OCI-LY7 (cell line): ENCODE results near the gene PMF1. TPM values are rescaled to one million over a fixed set of nuclear protein-coding genes. Genes with fewer than 3 reads are reported as not detected.
A peak's percentile ranks its signal among the peaks of the same experiment; 100 is the strongest.

ENCODE experiments used
- BruUV-seq: library from RNA; stranded (reverse); fragments of 400-500 nt; replicated peaks from 2 replicates; lab custom pipeline; 2021; lab: Mats Ljungman, UMichigan
- CTCF ChIA-PET: fragments of 300-600 bp; sonication (Branson Sonifier 250); formaldehyde crosslinking; loops from one replicate; lab custom pipeline; 2022; ENCODE audit warnings: antibody characterized with exemption; ENCODE audit not compliant: unreplicated experiment; lab: Charles Lee
- POLR2A ChIA-PET: fragments of 300-600 bp; sonication (Branson Sonifier 250); formaldehyde crosslinking; loops from one replicate; lab custom pipeline; 2022; ENCODE audit warnings: antibody characterized with exemption; lab: Charles Lee
- DNase-seq: peaks from one replicate; pipeline ENCODE4 v3.0.0-alpha.2; 2015; ENCODE audit warnings: low spot score
- H2AFZ ChIP-seq: fragments of 200-600 bp; sonication (generic), shearing (Covaris generic); 2 replicates; pipeline ENCODE4 v1.6.1; 2014; ENCODE audit warnings: mild to moderate bottlenecking, antibody characterized with exemption, low read length, moderate library complexity
- H3K27ac ChIP-seq: fragments of 200-600 bp; sonication (generic); 2 replicates; pipeline ENCODE4 v1.5.1; 2014; ENCODE audit warnings: mixed run types, low read depth, mild to moderate bottlenecking, moderate library complexity, low read length, inconsistent platforms; ENCODE audit not compliant: poor library complexity, severe bottlenecking
- H3K36me3 ChIP-seq: fragments of 200-600 bp; sonication (generic); 2 replicates; pipeline ENCODE4 v1.6.1; 2014; ENCODE audit warnings: mild to moderate bottlenecking, antibody characterized with exemption, low read length, moderate library complexity, mixed read lengths; ENCODE audit not compliant: insufficient read depth
- H3K4me1 ChIP-seq: fragments of 200-600 bp; sonication (generic); 2 replicates; pipeline ENCODE4 v1.5.1; 2014; ENCODE audit warnings: mild to moderate bottlenecking, low read length; ENCODE audit not compliant: insufficient read depth, poor library complexity, severe bottlenecking
- H3K4me2 ChIP-seq: fragments of 200-600 bp; sonication (generic); 2 replicates; pipeline ENCODE4 v1.6.1; 2014; ENCODE audit warnings: mild to moderate bottlenecking, low read length
- H3K4me3 ChIP-seq: fragments of 200-600 bp; sonication (generic); 2 replicates; pipeline ENCODE4 v1.5.1; 2014; ENCODE audit warnings: mild to moderate bottlenecking, low read depth, low read length; ENCODE audit not compliant: poor library complexity, severe bottlenecking
- H3K79me2 ChIP-seq: fragments of 200-600 bp; sonication (generic); 2 replicates; pipeline ENCODE4 v1.6.1; 2016; ENCODE audit warnings: low read depth, mild to moderate bottlenecking, low read length, moderate library complexity, mixed read lengths; ENCODE audit not compliant: insufficient read depth
- H3K9me2 ChIP-seq: fragments of 200-600 bp; sonication (generic); 2 replicates; pipeline ENCODE4 v1.6.1; 2016; ENCODE audit warnings: mild to moderate bottlenecking, low read length, mixed read lengths; ENCODE audit not compliant: insufficient read depth
- H3K9me3 ChIP-seq: fragments of 200-600 bp; sonication (generic); 2 replicates; pipeline ENCODE4 v1.6.1; 2014; ENCODE audit warnings: mild to moderate bottlenecking, mixed run types, low read length, mixed read lengths
- H4K20me1 ChIP-seq: fragments of 200-600 bp; sonication (generic); 2 replicates; pipeline ENCODE4 v1.6.1; 2014; ENCODE audit warnings: mild to moderate bottlenecking, antibody characterized with exemption, low read length, moderate library complexity, mixed read lengths; ENCODE audit not compliant: insufficient read depth
- EZH2phosphoT487 ChIP-seq: fragments of 200-600 bp; sonication (generic); IDR thresholded peaks from 2 replicates; pipeline ENCODE4 v1.6.1; 2018; ENCODE audit warnings: low read depth, borderline replicate concordance, mild to moderate bottlenecking, mixed run types, antibody characterized with exemption, low read length, moderate library complexity, mixed read lengths
- intact Hi-C: fragments of 100-400 bp; cut with micrococcal nuclease; formaldehyde crosslinking; loops from one replicate; pipeline ENCODE4 v1.10.0; 2022; ENCODE audit not compliant: unreplicated experiment
- total RNA-seq, 2 experiments: library from RNA; depleted of rRNA in 1 of 2; stranded (reverse); fragments of >200 nt in 1 of 2; shearing (Covaris generic) in 1 of 2; gene quantifications; 2 replicates each; pipeline ENCODE4 v1.2.3, GENCODE V29; 2014 to 2022
- TF ChIP-seq, protein P1 (sequence below): fragments of 200-600 bp; sonication (generic); conservative IDR thresholded peaks from 2 replicates; pipeline ENCODE4 v1.5.1; 2014; ENCODE audit warnings: mild to moderate bottlenecking, antibody characterized with exemption, low read length, moderate library complexity, mixed read lengths

Gene PMF1
- total RNA-seq, 2 experiments from 2014 or later = 67.5 to 82.5 TPM

DNA sequence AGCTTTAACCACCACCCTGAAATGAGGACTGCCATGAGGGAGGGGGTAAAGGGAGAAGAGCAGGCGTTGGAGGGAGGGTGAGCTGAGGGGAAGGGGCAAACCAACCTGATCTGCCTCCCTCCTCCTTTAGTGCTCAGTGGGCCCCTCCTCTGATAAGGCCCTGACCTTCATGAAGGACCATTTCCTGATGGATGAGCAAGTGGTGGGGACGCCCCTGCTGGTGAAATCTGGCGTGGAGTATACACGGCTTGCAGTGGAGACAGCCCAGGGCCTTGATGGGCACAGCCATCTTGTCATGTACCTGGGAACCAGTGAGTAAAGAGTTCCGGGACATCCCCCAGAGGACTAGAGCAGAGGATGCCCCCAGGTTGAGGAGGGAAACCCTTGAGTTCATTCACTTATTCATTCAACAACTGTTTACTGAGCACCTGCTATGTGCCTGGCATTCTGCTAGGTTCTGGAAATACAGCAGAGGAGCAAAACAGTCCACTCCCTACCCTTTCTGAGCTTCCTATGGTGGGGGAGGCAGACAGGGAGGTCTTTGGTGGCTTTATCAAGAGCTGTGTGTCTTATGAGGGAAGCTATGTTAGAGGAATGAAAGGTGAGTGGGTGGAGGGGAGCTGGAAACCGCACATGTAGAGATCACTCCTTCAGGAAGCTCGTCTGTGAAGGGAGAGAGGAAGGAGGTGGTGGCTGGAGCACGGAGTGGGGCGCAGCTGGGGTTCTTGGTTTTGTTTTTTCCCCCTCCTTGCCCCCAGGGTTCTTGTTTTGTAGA is 39.9 kb upstream of the PMF1 start:
- Histone ChIP-seq H3K9me3 (no peaks in the 10 kb centered on the region), H3K4me3 (no peak overlapping the region), H3K27ac (no peak overlapping the region), H3K4me1 (peaks cover 11% of the 10 kb centered on the region), H3K4me2 (no peak overlapping the region), H2AFZ (no peak overlapping the region), H3K79me2 (no peaks in the 10 kb centered on the region), H3K9me2 (no peaks in the 10 kb centered on the region), H3K36me3 (peaks cover 92% of the 10 kb centered on the region), H4K20me1 (no peaks in the 10 kb centered on the region)
- no peak for DNase-seq
- TF ChIP-seq, protein P1, sequence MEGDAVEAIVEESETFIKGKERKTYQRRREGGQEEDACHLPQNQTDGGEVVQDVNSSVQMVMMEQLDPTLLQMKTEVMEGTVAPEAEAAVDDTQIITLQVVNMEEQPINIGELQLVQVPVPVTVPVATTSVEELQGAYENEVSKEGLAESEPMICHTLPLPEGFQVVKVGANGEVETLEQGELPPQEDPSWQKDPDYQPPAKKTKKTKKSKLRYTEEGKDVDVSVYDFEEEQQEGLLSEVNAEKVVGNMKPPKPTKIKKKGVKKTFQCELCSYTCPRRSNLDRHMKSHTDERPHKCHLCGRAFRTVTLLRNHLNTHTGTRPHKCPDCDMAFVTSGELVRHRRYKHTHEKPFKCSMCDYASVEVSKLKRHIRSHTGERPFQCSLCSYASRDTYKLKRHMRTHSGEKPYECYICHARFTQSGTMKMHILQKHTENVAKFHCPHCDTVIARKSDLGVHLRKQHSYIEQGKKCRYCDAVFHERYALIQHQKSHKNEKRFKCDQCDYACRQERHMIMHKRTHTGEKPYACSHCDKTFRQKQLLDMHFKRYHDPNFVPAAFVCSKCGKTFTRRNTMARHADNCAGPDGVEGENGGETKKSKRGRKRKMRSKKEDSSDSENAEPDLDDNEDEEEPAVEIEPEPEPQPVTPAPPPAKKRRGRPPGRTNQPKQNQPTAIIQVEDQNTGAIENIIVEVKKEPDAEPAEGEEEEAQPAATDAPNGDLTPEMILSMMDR = peak; percentile 34; the same call in 1 of the 2 replicates
- TF ChIP-seq EZH2phosphoT487 = no peak
- intact Hi-C loops = no loop called here
- BruUV-seq = no TSS peak
- CTCF ChIA-PET = no interaction called here
- POLR2A ChIA-PET = interaction anchor here (0.6 to 1.1 kb wide), 4 partner anchors 13 to 44 kb away, joined by 3 to 4 read pairs (median 3); no protein-coding TSS in a partner anchor

DNA sequence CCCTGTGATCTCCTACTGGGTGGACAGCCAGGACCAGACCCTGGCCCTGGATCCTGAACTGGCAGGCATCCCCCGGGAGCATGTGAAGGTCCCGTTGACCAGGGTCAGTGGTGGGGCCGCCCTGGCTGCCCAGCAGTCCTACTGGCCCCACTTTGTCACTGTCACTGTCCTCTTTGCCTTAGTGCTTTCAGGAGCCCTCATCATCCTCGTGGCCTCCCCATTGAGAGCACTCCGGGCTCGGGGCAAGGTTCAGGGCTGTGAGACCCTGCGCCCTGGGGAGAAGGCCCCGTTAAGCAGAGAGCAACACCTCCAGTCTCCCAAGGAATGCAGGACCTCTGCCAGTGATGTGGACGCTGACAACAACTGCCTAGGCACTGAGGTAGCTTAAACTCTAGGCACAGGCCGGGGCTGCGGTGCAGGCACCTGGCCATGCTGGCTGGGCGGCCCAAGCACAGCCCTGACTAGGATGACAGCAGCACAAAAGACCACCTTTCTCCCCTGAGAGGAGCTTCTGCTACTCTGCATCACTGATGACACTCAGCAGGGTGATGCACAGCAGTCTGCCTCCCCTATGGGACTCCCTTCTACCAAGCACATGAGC is 36.1 kb upstream of the PMF1 start:
- no TSS peak for BruUV-seq
- no peak for DNase-seq
- intact Hi-C loops = no loop called here
- H2AFZ ChIP-seq = no peak overlapping the region
- H4K20me1 ChIP-seq = no peaks in the 10 kb centered on the region
- POLR2A ChIA-PET = interaction anchor here (0.6 to 0.7 kb wide), 2 partner anchors 13 to 396 kb away, joined by 3 read pairs; no protein-coding TSS in a partner anchor
- H3K36me3 ChIP-seq = peaks cover 70% of the 10 kb centered on the region
- H3K4me2 ChIP-seq = no peak overlapping the region
- H3K4me1 ChIP-seq = peaks cover 18% of the 10 kb centered on the region
- CTCF ChIA-PET = no interaction called here
- H3K4me3 ChIP-seq = no peak overlapping the region
- H3K79me2 ChIP-seq = no peaks in the 10 kb centered on the region
- no peaks in the 10 kb centered on the region for H3K9me3 ChIP-seq
- H3K27ac ChIP-seq = no peak overlapping the region
- no peaks in the 10 kb centered on the region for H3K9me2 ChIP-seq
- TF ChIP-seq EZH2phosphoT487 = no peak
- TF ChIP-seq, protein P1 = no peak
